Measurements from ENCODE around the gene ADD3. TPM values are rescaled to one million over a fixed set of nuclear protein-coding genes. Genes with fewer than 3 reads are reported as not detected.

The ADD3 gene
- total and polyA plus RNA-seq, 2 experiments from 2014 or later: 83.2 to 216 TPM

GRCh38 chr10:110172155-110172554 lies 164.4 kb downstream of the ADD3 start:
- Histone ChIP-seq H3K9me3 (ENCODE audit: low read depth) (no peaks in the 10 kb centered on the region), H3K9me2 (replicated peaks; ENCODE audit: insufficient read depth) (no peaks in the 10 kb centered on the region), H3K36me3 (replicated peaks; ENCODE audit: insufficient read depth, low read depth) (no peaks in the 10 kb centered on the region), H3K4me1 (ENCODE audit: insufficient read depth) (peaks cover 9% of the 10 kb centered on the region), H3K79me2 (no peaks in the 10 kb centered on the region), H3K4me2 (no peak overlapping the region), H4K20me1 (ENCODE audit: insufficient read depth, poor library complexity, severe bottlenecking) (no peaks in the 10 kb centered on the region), H3K27ac (no peak overlapping the region), H3K27me3 (peaks cover 19% of the 10 kb centered on the region), H2AFZ (no peak overlapping the region), H3K4me3 (no peak overlapping the region)
- WGBS (ENCODE audit: low lambda C conversion rate, missing lambda C conversion rate): 79% methylated on average over 5 of the region's 5 CpGs
- TF ChIP-seq EZH2phosphoT487 (IDR thresholded peaks at IDR 0.05; ENCODE audit: low read depth, severe bottlenecking, unreplicated experiment): no peak
- no peak for TF ChIP-seq EZH2 (IDR thresholded peaks at IDR 0.05; ENCODE audit: borderline replicate concordance)
- no peak for TF ChIP-seq CTCF (IDR thresholded peaks at IDR 0.05; ENCODE audit: poor library complexity)
- DNase-seq (ENCODE audit: low spot score): no peak

GRCh38 chr10:110174201-110174600 lies 166.4 kb downstream of the ADD3 start:
- H3K79me2 ChIP-seq: no peaks in the 10 kb centered on the region
- peaks cover 9% of the 10 kb centered on the region for H3K4me1 ChIP-seq (ENCODE audit: insufficient read depth)
- no peaks in the 10 kb centered on the region for H4K20me1 ChIP-seq (ENCODE audit: insufficient read depth, poor library complexity, severe bottlenecking)
- H3K9me2 ChIP-seq (replicated peaks; ENCODE audit: insufficient read depth): no peaks in the 10 kb centered on the region
- H3K27me3 ChIP-seq: peaks cover 10% of the 10 kb centered on the region
- no peak overlapping the region for H3K4me2 ChIP-seq
- no peak overlapping the region for H3K27ac ChIP-seq
- TF ChIP-seq EZH2phosphoT487 (IDR thresholded peaks at IDR 0.05; ENCODE audit: low read depth, severe bottlenecking, unreplicated experiment): no peak
- TF ChIP-seq EZH2 (IDR thresholded peaks at IDR 0.05; ENCODE audit: borderline replicate concordance): no peak
- TF ChIP-seq CTCF (IDR thresholded peaks at IDR 0.05; ENCODE audit: poor library complexity): no peak
- H2AFZ ChIP-seq: no peak overlapping the region
- H3K9me3 ChIP-seq (ENCODE audit: low read depth): no peaks in the 10 kb centered on the region
- no peak overlapping the region for H3K4me3 ChIP-seq
- H3K36me3 ChIP-seq (replicated peaks; ENCODE audit: insufficient read depth, low read depth): no peaks in the 10 kb centered on the region
- no peak for DNase-seq (ENCODE audit: low spot score)

GRCh38 chr10:110174816-110175215 lies 167.0 kb downstream of the ADD3 start:
- Histone ChIP-seq H3K4me3 (no peak overlapping the region), H2AFZ (no peak overlapping the region), H3K36me3 (replicated peaks; ENCODE audit: insufficient read depth, low read depth) (no peaks in the 10 kb centered on the region), H3K9me3 (ENCODE audit: low read depth) (no peaks in the 10 kb centered on the region), H3K79me2 (no peaks in the 10 kb centered on the region), H3K9me2 (replicated peaks; ENCODE audit: insufficient read depth) (no peaks in the 10 kb centered on the region), H3K27ac (no peak overlapping the region), H4K20me1 (ENCODE audit: insufficient read depth, poor library complexity, severe bottlenecking) (no peaks in the 10 kb centered on the region), H3K4me2 (no peak overlapping the region), H3K4me1 (ENCODE audit: insufficient read depth) (peaks cover 9% of the 10 kb centered on the region), H3K27me3 (peaks cover 4% of the 10 kb centered on the region)
- no peak for DNase-seq (ENCODE audit: low spot score)
- TF ChIP-seq EZH2phosphoT487 (IDR thresholded peaks at IDR 0.05; ENCODE audit: low read depth, severe bottlenecking, unreplicated experiment) (no peak), EZH2 (IDR thresholded peaks at IDR 0.05; ENCODE audit: borderline replicate concordance) (no peak), CTCF (IDR thresholded peaks at IDR 0.05; ENCODE audit: poor library complexity) (no peak)
- 93% methylated on average over 5 of the region's 5 CpGs for WGBS (ENCODE audit: low lambda C conversion rate, missing lambda C conversion rate)

- Histone ChIP-seq H4K20me1 (ENCODE audit: insufficient read depth, poor library complexity, severe bottlenecking) (no peaks in the 10 kb centered on the region), H2AFZ (no peak overlapping the region), H3K27ac (no peak overlapping the region), H3K4me1 (ENCODE audit: insufficient read depth) (peaks cover 4% of the 10 kb centered on the region), H3K4me3 (no peak overlapping the region), H3K79me2 (no peaks in the 10 kb centered on the region), H3K4me2 (no peak overlapping the region), H3K27me3 (no peaks in the 10 kb centered on the region), H3K36me3 (replicated peaks; ENCODE audit: insufficient read depth, low read depth) (no peaks in the 10 kb centered on the region), H3K9me2 (replicated peaks; ENCODE audit: insufficient read depth) (no peaks in the 10 kb centered on the region), H3K9me3 (ENCODE audit: low read depth) (no peaks in the 10 kb centered on the region)
- no peak for TF ChIP-seq EZH2phosphoT487 (IDR thresholded peaks at IDR 0.05; ENCODE audit: low read depth, severe bottlenecking, unreplicated experiment)
- no peak for TF ChIP-seq CTCF (IDR thresholded peaks at IDR 0.05; ENCODE audit: poor library complexity)
- no peak for TF ChIP-seq EZH2 (IDR thresholded peaks at IDR 0.05; ENCODE audit: borderline replicate concordance)
- 88% methylated on average over 2 of the region's 2 CpGs for WGBS (ENCODE audit: low lambda C conversion rate, missing lambda C conversion rate)
- no peak for DNase-seq (ENCODE audit: low spot score)
Measured at GRCh38 chr10:110175406-110175805, 167.6 kb downstream of the ADD3 start.

Data from hepatocyte (in vitro differentiated cells).